GM12873 (cell line): Measurements from ENCODE around the gene SLC12A1.

Source experiments
- TF ChIP-seq, protein P1 (sequence below): IDR thresholded peaks from 2 replicates; pipeline ENCODE4 v1.5.1; 2012; ENCODE audit warnings: low read depth, mild to moderate bottlenecking, moderate library complexity, low read length, control low read depth; ENCODE audit not compliant: insufficient read depth; ENCODE audit errors: missing control alignments

SLC12A1 gene

GRCh38 chr15:48202068-48202467, 4.0 kb upstream of the SLC12A1 start:
- TF ChIP-seq, protein P1, sequence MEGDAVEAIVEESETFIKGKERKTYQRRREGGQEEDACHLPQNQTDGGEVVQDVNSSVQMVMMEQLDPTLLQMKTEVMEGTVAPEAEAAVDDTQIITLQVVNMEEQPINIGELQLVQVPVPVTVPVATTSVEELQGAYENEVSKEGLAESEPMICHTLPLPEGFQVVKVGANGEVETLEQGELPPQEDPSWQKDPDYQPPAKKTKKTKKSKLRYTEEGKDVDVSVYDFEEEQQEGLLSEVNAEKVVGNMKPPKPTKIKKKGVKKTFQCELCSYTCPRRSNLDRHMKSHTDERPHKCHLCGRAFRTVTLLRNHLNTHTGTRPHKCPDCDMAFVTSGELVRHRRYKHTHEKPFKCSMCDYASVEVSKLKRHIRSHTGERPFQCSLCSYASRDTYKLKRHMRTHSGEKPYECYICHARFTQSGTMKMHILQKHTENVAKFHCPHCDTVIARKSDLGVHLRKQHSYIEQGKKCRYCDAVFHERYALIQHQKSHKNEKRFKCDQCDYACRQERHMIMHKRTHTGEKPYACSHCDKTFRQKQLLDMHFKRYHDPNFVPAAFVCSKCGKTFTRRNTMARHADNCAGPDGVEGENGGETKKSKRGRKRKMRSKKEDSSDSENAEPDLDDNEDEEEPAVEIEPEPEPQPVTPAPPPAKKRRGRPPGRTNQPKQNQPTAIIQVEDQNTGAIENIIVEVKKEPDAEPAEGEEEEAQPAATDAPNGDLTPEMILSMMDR, result no peak

DNA sequence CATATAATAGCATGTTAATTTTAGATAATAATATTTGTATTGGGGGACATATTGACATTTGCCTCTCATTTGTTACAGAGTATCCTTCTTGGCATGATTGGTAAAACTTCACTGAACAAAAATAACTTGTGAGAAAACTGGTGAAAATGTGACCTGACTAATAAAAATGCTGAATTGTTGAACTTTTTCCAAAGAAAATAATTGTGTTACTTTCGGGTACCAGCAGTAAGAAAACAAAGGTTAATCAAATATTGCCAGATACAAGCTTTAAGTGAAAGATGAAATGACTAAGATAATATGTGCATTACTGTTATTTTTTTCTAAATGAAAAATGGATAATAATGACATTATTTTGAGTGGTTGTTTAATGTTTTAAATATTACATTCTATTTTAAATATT, 15.2 kb downstream of the SLC12A1 start:
- TF ChIP-seq, protein P1, result no peak

DNA sequence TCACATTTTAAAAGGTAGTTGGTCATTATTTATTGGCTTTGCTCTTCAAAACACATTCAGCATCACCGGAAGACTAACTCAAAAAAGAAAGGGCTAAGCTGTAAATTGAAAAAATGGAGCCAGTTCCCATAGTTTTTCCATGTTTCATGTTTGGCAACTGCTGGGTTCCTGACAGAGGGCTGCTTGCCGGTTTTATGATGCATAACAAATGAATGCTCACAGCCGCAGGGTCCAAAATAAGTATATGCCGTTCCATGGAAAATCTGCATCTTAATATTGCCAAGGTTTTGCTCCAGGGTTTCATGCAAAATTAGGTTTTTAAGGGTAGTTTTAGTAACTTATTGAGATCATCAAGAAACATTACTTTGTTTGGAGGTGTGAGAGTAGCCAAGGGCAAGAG, 15.8 kb downstream of the SLC12A1 start:
- TF ChIP-seq, protein P1, result no peak

GRCh38 chr15:48222627-48223026, 16.5 kb downstream of the SLC12A1 start:
- TF ChIP-seq, protein P1, result no peak

DNA sequence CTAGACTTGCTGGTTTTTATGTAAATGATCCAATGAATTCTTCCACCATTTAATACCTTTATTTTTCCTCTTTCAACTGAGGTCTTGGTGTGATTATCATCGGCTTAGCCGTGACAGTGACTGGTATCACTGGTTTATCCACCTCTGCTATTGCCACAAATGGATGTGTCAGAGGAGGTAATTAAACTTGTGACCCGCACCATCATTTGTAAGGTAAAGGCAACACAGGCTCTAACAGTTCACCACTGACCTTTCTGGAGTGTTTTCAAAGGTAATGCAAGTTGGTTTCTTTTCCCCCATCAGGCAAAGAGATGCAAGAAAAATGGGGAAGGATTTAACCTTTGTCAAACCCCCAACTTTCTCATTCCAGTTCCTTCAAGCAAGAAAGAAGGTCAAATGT, 19.7 kb downstream of the SLC12A1 start:
- TF ChIP-seq, protein P1, result no peak

DNA sequence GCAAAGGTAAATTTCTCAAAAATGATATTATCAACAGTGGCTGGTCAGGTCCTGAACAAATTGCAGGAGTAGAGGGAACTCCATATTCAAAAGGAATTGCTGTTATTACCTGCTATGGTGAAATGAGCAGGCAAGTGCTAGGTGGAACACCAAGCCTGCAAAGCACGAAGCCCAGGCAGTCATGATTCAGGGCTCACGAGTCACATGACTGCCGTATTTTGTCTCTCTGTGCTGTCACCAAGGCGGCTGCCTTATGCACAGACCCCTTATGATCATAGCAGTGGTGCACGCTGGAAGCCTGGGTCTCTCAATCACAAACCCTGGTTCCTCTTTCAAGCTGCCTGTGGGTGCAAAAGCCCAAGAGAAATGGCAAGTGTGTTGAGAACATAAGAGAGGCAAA, 24.4 kb downstream of the SLC12A1 start:
- TF ChIP-seq, protein P1, result no peak

DNA sequence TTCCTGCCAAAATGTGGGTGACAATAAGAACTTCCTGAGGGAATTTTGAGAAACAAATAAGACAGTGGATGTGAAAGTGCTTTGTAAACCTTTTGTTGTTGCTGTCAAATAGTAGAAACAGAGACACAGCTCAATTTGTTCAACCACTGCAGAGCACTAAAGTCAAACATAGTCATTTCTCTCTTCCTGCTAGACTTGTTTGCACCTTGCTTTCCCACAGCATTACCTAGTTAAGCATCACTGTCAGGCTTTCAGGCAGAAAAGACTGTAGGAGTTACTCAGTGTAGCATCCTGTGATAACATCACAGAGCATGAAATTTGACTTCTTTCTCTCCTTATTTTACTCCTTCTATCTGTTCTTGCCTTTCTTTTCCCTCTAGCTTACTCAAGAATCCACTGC, 27.1 kb downstream of the SLC12A1 start:
- TF ChIP-seq, protein P1, result no peak
